ENCODE measurements around the gene SRR.

DNA sequence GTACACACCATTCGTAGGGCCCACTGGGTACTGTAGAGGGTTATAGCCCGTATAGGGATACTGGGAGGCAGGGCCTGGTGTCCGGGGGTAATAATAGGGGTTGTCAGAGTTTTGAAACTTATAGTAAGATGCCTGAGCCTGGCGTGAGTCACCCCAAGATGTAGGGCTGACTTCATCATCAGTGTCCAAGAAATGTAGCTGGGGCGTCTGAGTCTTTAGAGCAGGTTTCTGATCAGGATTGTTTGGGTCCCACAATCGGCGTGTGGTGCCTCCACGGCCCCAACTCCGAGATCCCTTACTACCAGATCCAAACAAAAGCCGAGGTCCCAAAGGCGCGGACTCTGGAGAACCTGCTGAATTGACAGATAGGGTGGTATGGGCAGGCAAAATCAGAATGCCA lies 4.6 kb upstream of the SRR start:
- TF ChIP-seq POLR2A (IDR thresholded peaks at IDR 0.05; ENCODE audit: low read depth, low read length) (no peak), TAF1 (IDR thresholded peaks at IDR 0.05; ENCODE audit: low read depth, low read length) (no peak), POLR2AphosphoS5 (IDR thresholded peaks at IDR 0.05; ENCODE audit: low read depth, low read length) (no peak), PAX5 (IDR thresholded peaks at IDR 0.05; ENCODE audit: insufficient read depth, low read length, severe bottlenecking) (no peak), SPI1 (IDR thresholded peaks at IDR 0.05; ENCODE audit: low read depth, low read length) (no peak), POU2F2 (IDR thresholded peaks at IDR 0.05; ENCODE audit: low read depth, low read length) (no peak)
